GM12878 (cell line): Measurements from ENCODE around the gene RAMACL. TPM values are rescaled to one million over a fixed set of nuclear protein-coding genes. Genes with fewer than 3 reads are reported as not detected.

Experiments
- ATAC-seq: fragments of 200-7000 bp; cut with Tn5 transposase; 3 replicates; pipeline ENCODE4 v1.9.1; 2020; ENCODE audit warnings: mild to moderate bottlenecking, moderate library complexity
- BruUV-seq: library from RNA; stranded (reverse); fragments of 400-500 nt; replicated peaks from 2 replicates; lab custom pipeline; 2021; lab: Mats Ljungman, UMichigan
- CTCF ChIA-PET: fragments of 300-600 bp; sonication (Branson Sonifier 250); formaldehyde crosslinking; extraction: SDS; loops from one replicate; lab custom pipeline; 2021; ENCODE audit warnings: inconsistent platforms; lab: Yijun Ruan, JAX
- POLR2A ChIA-PET: fragments of 350-600 bp; formaldehyde crosslinking; extraction: SDS; loops from one replicate; lab custom pipeline; 2021; ENCODE audit warnings: inconsistent platforms; lab: Charles Lee
- RAD21 ChIA-PET: fragments of 300-600 bp; sonication (Branson Sonifier 250); formaldehyde crosslinking; loops from one replicate; lab custom pipeline; 2023; ENCODE audit warnings: antibody characterized with exemption; ENCODE audit not compliant: unreplicated experiment; lab: Charles Lee
- SMC1A ChIA-PET: fragments of 300-600 bp; sonication (Branson Sonifier 250); formaldehyde crosslinking; loops from one replicate; lab custom pipeline; 2023; ENCODE audit not compliant: unreplicated experiment, uncharacterized antibody; lab: Charles Lee
- DNase-seq: peaks from one replicate; pipeline ENCODE4 v3.0.0-alpha.2; 2011; ENCODE audit warnings: low read depth, low spot score
- FAIRE-seq: peaks from 3 replicates; lab custom pipeline; 2011; peaks lifted over from hg19 to GRCh38; lab: Jason Lieb, UNC
- H2AFZ ChIP-seq: 2 replicates; pipeline ENCODE4 v1.6.0; 2011; ENCODE audit warnings: low read depth, low read length, control low read depth; ENCODE audit not compliant: control insufficient read depth
- H3K27ac ChIP-seq: 2 replicates; pipeline ENCODE4 v1.5.1; 2011; ENCODE audit warnings: control low read depth; ENCODE audit not compliant: control insufficient read depth, insufficient read depth
- H3K27me3 ChIP-seq, 2 experiments: replicated peaks in 1 of 2; 2 replicates each; pipeline versions ENCODE4 v1.6.0 to v1.6.1; 2011; ENCODE audit warnings: low read length in 1 of 2; ENCODE audit not compliant: control insufficient read depth in 2 of 2, insufficient read depth in 2 of 2
- H3K36me3 ChIP-seq, 2 experiments: 2 replicates each; pipeline ENCODE4 v1.5.1; 2011; ENCODE audit warnings: low read length in 1 of 2; ENCODE audit not compliant: control insufficient read depth in 2 of 2, insufficient read depth in 2 of 2
- H3K4me1 ChIP-seq: 2 replicates; pipeline ENCODE4 v1.6.1; 2011; ENCODE audit warnings: mild to moderate bottlenecking, low read length, moderate library complexity, mixed read lengths; ENCODE audit not compliant: control insufficient read depth, insufficient read depth
- H3K4me2 ChIP-seq: 2 replicates; pipeline ENCODE4 v1.6.0; 2011; ENCODE audit warnings: control low read depth; ENCODE audit not compliant: control insufficient read depth, insufficient read depth
- H3K4me3 ChIP-seq: fragments of 200-600 bp; sonication (generic); 2 replicates; pipeline ENCODE4 v1.5.1; 2016
- H3K79me2 ChIP-seq: 2 replicates; pipeline ENCODE4 v1.6.0; 2011; ENCODE audit warnings: low read length; ENCODE audit not compliant: control insufficient read depth, insufficient read depth
- H3K9ac ChIP-seq: 2 replicates; pipeline ENCODE4 v1.8.0; 2011; ENCODE audit warnings: low read length, control low read depth, mixed read lengths; ENCODE audit not compliant: control insufficient read depth, insufficient read depth
- H3K9me3 ChIP-seq: replicated peaks from 3 replicates; pipeline ENCODE4 v1.5.1; 2011; ENCODE audit warnings: mild to moderate bottlenecking, low read length; ENCODE audit not compliant: control insufficient read depth, insufficient read depth
- H4K20me1 ChIP-seq: 2 replicates; pipeline ENCODE4 v1.6.0; 2011; ENCODE audit not compliant: control insufficient read depth, insufficient read depth
- CBX3 ChIP-seq: fragments of 200-600 bp; sonication (generic); IDR thresholded peaks from 2 replicates; pipeline ENCODE4 v1.6.1; 2016; ENCODE audit warnings: low read depth, borderline replicate concordance
- FOXK2 ChIP-seq: fragments of 450-650 bp; IDR thresholded peaks from 2 replicates; pipeline ENCODE4 v1.6.1; 2017; ENCODE audit warnings: mild to moderate bottlenecking, moderate library complexity
- PKNOX1 ChIP-seq: fragments of 450-650 bp; IDR thresholded peaks from 2 replicates; pipeline ENCODE4 v1.6.1; 2016; ENCODE audit warnings: mild to moderate bottlenecking
- POLR2A ChIP-seq: IDR thresholded peaks from 2 replicates; pipeline ENCODE4 v1.6.1; 2011; ENCODE audit warnings: low read depth, mild to moderate bottlenecking, low read length
- SMAD1 ChIP-seq: fragments of 450-650 bp; IDR thresholded peaks from 2 replicates; pipeline ENCODE4 v1.6.1; 2018; ENCODE audit warnings: mild to moderate bottlenecking, low read depth; ENCODE audit not compliant: partially characterized antibody
- YY1 ChIP-seq: IDR thresholded peaks from 2 replicates; pipeline ENCODE4 v1.6.1; 2011; ENCODE audit warnings: low read depth, mild to moderate bottlenecking, low read length
- ZNF207 ChIP-seq: fragments of 450-650 bp; IDR thresholded peaks from 2 replicates; pipeline ENCODE4 v1.6.1; 2014; ENCODE audit warnings: antibody characterized with exemption, mild to moderate bottlenecking, borderline replicate concordance
- ZNF24 ChIP-seq: fragments of 450-650 bp; IDR thresholded peaks from 2 replicates; pipeline ENCODE4 v1.6.1; 2017; ENCODE audit warnings: antibody characterized with exemption, mild to moderate bottlenecking
- WGBS: methylation state at CpG from one replicate; pipeline ENCODE4 v1.1.6; 2016; ENCODE audit warnings: low lambda C conversion rate; ENCODE audit not compliant: insufficient replicate concordance, insufficient coverage; ENCODE audit errors: missing lambda C conversion rate; 5-methylcytosine and 5-hydroxymethylcytosine counted together
- in situ Hi-C: fragments of 300-500 bp; cut with MboI; formaldehyde crosslinking; loops from 9 replicates; pipeline ENCODE4 v1.14.3; 2018; ENCODE audit warnings: mixed read lengths
- intact Hi-C: fragments of 100-400 bp; cut with micrococcal nuclease; formaldehyde crosslinking; loops from one replicate; pipeline ENCODE4 v1.14.2; 2022; ENCODE audit not compliant: unreplicated experiment
- polyA plus RNA-seq, 11 experiments: library from polyadenylated mRNA; depleted of rRNA in 4 of 11; unstranded in 6 of 11; stranded (reverse) in 5 of 11; fragments of >200 nt; fragmentation: Nextera tagmentation in 4 of 11; fragmentation: Illumina TruSeq in 1 of 11; extraction: Ambion mirVana in 4 of 11; extraction: Trizol in 1 of 11; gene quantifications; 1 replicate in 1 of 11; 2 replicates in 10 of 11; pipeline versions ENCODE4 v1.2.1 to v1.2.3, GENCODE V29; 2011 to 2016; ENCODE audit warnings: inconsistent platforms in 2 of 11, missing spikeins in 2 of 11, low read depth in 1 of 11
- total RNA-seq, 4 experiments: library from RNA; depleted of rRNA in 3 of 4; stranded (reverse); fragments of >200 nt in 3 of 4; fragmentation: Illumina TruSeq in 1 of 4; extraction: Trizol in 1 of 4; gene quantifications; 2 replicates each; pipeline versions ENCODE4 v1.2.1 to v1.2.3, GENCODE V29; 2013 to 2021

RAMACL gene
- total and polyA plus RNA-seq, 10 of the 15 experiments (the other 5 are each of a cell fraction or from before 2014, with no cell fraction given), result 0.09 to 1.3 (median 0.31) TPM; not detected in 1

GRCh38 chr6:166603043-166603690 lies 16.7 kb upstream of the RAMACL start:
- POLR2A ChIA-PET, result no interaction called here
- H3K36me3 ChIP-seq, result no peaks in the 10 kb centered on the region
- no peak for FAIRE-seq
- H3K4me1 ChIP-seq, result no peaks in the 10 kb centered on the region
- TF ChIP-seq ZNF207, result no peak
- no peak for TF ChIP-seq FOXK2
- no peak for TF ChIP-seq YY1
- no peak for TF ChIP-seq CBX3
- TF ChIP-seq SMAD1, result no peak
- no peak for TF ChIP-seq POLR2A
- TF ChIP-seq PKNOX1, result no peak
- TF ChIP-seq ZNF24, result no peak
- TF ChIP-seq, all 136 proteins: peak for 0
- H2AFZ ChIP-seq, result no peak overlapping the region
- ChIA-PET SMC1A (no interaction called here), CTCF (no interaction called here), RAD21 (no interaction called here)
- BruUV-seq, result no TSS peak
- H3K4me2 ChIP-seq, result no peak overlapping the region
- no peak overlapping the region for H3K4me3 ChIP-seq
- DNase-seq (no peak), ATAC-seq (no peak)
- no peaks in the 10 kb centered on the region for H4K20me1 ChIP-seq
- H3K9ac ChIP-seq, result no peak overlapping the region
- in situ Hi-C loops, result no loop called here
- no peaks in the 10 kb centered on the region for H3K79me2 ChIP-seq
- intact Hi-C loops, result no loop called here
- H3K27ac ChIP-seq, result no peak overlapping the region
- no peaks in the 10 kb centered on the region for H3K27me3 ChIP-seq
- 62% methylated on average over 14 of the region's 14 CpGs for WGBS
- H3K9me3 ChIP-seq, result no peaks in the 10 kb centered on the region; the same call in 1 of the 3 replicates
